HG03521 (cell line): ENCODE measurements around the gene SMPDL3A.
A peak's percentile ranks its signal among the peaks of the same experiment; 100 is the strongest.

ENCODE experiments used
- ATAC-seq: cut with Tn5 transposase; IDR thresholded peaks from one replicate; pipeline ENCODE4 v1.9.1; 2021; ENCODE audit warnings: mild to moderate bottlenecking, moderate library complexity; ENCODE audit not compliant: unreplicated experiment

SMPDL3A gene

DNA sequence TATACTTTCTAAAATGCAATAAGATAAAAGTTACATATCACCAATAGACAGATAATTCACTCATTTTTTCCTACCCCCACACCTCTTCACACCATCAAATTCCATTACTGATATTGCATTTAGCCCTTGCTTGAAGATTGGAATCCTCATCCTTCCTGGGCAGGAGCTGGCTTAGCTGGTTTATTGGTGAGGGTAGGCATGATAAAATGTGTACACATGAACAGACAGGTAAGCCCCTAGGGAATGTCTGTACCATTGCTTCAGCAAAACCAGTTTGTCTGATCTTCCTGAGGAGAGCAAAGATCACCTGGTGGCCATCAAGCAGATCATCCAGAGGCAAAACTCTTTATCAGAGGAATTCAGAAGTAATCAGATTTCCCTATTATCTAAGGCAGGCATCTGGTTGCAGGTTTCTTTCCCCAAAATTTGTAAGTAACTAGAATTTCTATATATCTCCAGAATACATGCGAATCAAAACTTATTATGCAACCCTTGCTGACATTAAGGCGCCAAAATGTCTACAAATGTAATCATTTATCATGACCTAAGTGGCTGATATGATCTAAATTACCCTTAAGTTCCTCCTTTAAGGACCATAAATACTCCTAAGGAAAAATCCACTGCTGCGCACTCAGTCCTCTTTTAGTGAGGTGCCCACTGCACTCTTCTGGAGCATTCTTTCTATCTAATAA lies 16.2 kb upstream of the SMPDL3A start:
- ATAC-seq: no peak

DNA sequence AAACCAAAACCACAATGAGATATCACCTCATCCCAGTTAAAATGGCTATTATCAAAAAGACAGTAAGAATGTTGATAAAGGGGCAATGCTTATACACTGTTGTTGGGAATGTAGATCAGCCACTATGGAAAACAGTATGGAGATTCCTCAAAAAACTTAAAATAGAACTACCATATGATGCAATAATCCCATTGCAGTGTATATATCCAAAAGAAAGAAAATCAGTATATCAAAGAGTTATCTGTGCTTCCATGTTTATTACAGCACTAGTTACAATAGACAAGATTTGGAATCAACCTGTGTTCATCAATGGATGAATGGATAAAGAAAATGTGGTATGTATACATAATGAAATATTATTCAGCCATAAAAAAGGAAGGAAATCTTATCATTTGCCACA lies 13.1 kb upstream of the SMPDL3A start:
- no peak for ATAC-seq

DNA sequence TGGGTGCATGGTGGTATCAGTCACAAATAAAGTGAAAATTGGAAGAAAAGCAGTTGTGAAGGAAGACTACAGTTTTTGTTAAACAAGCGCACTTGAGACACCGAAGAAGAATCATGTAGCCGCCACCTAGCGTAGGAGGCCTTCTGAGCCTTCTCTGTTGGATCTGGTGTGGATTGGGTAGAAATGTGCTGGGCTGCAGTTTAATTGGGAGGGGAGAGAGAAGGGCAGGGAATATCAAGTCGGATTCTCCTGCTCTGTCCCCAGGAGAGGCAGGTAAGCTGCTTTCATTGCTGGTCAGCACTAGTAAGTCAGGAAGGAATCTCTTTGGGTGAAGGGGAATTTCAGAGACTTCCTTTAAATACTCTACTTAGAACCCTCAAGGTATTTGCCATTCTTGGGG lies 10.8 kb upstream of the SMPDL3A start:
- no peak for ATAC-seq

DNA sequence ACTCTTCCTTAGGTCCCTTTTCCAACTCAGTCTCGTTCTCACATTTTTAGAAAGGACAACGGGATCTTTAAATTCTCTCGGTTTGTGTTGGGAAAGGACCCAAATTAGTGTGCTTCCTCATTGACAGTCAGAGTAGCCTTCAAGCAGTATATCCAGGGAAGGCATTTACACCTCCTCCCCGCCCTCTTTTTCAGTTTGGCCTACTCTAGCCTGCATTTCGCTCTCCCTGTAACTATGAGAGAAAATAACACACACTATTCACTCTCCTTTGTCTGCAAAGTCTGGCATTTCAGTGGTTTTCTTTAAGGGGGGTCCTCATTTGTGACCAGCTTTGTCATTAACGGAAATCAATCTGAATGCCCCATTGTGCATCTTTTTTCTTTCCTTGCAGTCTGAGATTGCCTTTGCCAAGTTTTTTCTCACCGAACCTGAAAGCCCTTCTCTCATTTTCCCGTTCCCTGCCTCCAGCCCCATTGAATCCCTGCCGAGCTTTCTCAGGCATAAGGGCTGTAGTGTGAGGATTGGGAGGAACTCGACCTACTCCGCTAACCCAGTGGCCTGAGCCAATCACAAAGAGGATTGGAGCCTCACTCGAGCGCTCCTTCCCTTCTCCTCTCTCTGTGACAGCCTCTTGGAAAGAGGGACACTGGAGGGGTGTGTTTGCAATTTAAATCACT lies 9.9 kb upstream of the SMPDL3A start:
- no peak for ATAC-seq

DNA sequence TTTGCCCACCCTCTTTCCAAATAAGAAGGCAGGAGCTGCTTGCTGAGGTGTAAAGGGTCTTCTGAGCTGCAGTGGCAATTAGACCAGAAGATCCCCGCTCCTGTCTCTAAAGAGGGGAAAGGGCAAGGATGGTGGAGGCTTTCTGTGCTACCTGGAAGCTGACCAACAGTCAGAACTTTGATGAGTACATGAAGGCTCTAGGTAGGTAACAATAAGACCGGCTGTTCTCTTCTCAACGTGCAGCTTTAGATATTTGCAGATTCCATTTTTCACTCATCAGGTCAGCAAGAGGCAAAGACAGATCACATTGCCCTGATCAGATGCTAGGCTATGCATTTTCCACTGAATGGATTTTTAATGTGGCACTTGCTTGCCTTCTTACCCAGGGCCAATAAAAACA lies 9.4 kb upstream of the SMPDL3A start, which contains the start of gene FABP7:
Gene FABP7 (plus strand): TSS at position 50 of the 400 bp plus-strand sequence. CDS start 79 bp downstream, at position 129.
- ATAC-seq: no peak

DNA sequence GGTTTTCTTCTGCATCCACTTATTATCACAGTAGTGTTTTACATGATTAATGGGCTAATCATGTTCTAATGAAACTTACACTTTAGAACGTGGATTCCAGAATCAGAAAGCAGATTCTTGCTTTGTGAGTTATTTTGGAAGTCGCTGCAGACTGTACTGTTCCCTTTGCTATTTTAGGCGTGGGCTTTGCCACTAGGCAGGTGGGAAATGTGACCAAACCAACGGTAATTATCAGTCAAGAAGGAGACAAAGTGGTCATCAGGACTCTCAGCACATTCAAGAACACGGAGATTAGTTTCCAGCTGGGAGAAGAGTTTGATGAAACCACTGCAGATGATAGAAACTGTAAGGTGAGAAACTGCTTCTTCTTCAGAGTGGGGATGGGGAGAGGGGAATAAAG lies 8.9 kb upstream of the SMPDL3A start:
- ATAC-seq: no peak

DNA sequence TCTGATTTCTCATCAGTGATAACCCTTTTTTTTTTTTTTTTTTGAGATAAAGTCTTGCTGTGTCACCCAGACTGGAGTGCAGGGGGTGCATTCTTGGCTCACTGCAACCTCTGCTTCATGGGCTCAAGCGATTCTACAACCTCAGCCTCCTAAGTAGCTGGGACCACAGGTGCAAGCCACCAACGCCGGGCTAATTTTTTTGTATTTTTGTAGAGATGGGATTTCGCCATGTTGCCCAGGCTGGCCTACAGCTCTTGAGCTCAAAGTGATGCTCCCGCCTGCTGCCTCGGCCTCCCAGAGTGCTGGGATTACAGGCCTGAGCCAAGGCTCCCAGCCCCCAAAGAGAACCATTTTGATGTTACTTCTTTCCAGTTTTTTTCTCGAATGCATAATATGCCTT lies 7.3 kb upstream of the SMPDL3A start:
- ATAC-seq: no peak

DNA sequence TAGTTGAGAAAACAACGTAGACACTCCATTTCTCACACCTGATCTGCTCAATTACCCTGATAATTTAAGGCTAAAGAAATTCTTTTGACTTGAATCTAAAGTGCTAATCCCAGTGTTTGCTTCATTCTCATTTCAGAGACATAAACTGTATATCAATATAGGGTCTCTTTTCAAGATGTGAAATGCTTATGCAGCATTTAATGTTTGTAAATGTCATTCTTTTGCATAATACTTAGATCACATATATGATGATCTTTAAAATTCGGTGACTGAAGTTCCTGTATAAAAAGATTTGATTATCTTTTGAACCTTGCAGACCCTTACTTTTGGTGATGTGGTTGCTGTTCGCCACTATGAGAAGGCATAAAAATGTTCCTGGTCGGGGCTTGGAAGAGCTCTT lies 5.7 kb upstream of the SMPDL3A start:
- no peak for ATAC-seq

DNA sequence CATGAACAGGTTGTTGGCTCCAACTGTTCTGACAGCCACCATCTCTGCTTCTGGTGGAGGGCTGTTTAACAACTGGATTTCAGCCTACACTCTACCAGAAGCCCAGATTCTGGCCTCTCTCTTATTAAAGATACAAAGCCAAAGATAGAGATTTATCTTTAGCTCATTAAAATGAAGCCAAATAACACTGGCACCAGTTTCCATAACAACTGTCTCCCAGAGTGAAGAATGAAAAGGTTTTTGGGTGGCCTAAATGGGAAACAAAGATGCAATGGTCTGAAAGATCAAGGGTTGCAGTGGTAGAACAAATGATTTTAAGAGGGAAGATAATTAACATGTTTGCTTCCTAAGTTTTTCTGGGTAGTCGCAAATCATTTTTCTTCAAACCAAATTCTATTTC lies 3.2 kb upstream of the SMPDL3A start:
- no peak for ATAC-seq

DNA sequence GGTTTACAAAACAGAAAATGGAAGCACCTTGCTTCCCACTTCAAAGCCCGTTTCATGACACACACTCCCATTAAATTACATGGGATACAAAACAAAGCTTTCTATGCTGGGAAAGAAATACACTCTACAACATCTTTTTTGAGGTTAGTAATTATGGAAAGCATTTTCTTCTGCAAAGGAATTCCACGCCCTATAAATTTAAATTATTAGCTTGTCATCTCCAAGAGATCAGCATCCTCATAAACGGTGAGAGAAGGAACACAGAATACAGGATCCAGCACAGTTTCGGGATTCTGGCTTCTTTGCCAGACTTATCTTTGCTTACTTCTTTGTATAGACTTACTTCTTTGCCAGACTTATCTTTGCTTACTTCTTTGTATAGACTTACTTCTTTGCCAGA lies 1.3 kb upstream of the SMPDL3A start:
- no peak for ATAC-seq

DNA sequence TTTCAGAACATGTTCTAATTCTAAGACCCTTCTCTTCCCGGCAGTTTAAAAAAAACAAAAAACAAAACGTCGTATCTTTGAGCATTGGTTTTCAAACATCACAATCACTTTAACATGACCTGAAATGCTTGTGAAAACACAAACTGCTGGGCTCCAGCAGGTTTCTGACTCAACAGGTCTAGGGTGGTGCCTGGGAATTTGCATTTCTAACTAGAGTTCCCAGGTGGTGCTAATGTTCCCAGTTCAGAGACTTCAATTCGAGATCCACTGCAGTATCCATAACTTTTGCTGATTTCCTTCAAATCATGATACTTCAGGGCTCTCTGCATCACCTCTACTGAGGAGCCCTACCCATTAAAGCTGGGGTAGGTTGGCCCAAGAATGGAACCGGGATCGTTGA lies 850 bp upstream of the SMPDL3A start:
- ATAC-seq: no peak

DNA sequence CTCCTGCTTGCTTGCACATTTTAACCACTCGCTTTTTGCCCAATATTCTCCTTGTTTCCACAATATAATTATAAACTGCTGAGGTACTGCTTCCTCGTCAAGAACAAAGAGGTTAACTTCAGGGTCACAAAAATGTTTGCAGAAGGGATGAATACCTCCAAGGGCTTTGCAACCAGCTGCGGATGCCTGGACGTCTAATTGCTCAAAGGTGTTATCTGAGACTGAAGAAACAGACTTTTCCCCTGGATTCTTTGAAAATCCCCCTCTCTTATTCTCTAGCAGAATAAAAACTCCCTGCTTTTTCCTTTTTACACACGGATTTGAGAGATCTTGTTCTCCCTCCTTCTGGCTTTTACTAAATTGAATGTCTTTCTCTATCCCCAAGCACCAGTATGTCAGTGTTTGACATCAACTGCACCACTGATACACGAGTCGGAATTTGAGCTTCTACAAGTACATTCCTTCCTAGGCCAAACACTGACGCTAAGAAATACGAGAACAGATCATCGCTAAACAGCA lies 336 bp upstream of the SMPDL3A start:
- no peak for ATAC-seq

DNA sequence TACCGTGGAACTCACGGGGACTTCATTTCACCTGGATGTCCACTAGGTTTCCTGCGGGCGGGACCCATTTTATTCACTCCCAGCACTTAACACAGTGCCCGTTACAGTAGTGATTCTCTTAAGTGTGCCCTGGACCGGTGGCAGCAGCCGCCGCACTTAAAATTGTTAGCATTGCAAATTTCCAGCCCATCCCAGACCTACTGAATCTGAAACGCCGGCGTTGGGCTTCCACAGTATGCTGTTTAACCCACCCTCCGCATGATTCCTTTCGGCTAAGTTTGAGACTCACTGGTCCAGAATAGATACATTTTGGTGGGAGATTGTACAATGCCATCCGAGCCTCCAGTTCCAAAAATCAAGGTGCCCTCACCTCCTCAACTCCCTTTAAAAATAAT lies 967 bp downstream of the SMPDL3A start:
- ATAC-seq: no peak

DNA sequence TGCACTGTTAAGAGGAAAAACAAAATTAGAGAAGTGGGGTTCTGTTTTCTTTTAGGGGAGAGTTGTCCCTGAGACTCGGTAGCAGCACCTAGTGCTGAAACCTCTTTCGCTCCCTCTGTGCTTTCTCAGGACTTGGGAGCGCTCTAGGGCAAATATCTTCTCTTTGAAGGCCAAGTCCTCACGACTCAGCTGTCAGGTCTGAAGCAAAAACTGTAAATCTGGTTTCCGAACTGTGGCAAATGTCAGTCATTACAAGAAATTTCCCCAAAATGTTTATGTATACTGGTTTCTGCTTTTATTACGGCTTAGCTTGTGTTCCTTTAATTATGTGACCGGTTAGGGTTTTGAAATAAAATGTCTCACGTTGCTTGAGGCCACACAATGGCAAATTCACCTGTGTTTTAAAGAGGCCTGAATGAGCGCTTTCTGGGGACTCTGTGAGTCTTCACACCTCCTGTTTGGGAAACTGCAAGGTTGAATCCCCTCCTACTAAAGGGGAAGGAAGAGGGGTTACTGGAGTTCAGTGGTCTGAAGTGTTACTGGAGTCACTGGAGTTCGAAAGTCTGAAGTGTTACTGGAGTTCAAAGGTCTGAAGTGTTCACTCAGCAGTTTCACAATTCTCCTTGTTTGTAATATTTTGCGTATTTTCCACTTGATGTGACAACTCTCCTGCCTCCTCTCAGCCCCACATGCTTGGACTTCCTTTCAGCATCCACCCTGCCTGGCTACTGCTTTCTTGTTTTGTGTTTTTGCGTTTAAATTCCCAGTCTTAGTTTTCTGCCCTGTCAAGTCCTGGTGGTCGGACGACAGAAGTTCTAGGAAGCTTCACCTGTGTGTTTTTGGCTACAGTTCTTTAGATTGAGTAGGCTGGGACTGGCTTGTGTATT lies 1.6 kb downstream of the SMPDL3A start:
- no peak for ATAC-seq

DNA sequence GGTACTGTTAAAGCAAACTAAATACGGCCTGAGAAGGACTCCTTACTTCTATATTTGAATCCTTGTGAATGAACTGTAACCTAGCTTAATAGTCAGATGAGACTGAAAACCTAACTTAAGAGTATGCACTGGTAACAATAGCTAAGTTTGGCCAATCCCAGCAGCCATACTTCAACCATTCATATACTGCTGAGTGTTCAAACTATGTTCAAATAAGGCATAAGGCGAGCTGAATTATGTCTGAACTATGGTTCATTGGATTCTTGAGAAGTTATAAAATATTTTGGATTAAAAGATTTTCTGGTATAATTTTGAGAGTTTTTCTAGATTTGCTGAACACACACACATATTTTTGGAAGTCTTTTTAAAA lies 2.2 kb downstream of the SMPDL3A start:
- ATAC-seq: no peak

DNA sequence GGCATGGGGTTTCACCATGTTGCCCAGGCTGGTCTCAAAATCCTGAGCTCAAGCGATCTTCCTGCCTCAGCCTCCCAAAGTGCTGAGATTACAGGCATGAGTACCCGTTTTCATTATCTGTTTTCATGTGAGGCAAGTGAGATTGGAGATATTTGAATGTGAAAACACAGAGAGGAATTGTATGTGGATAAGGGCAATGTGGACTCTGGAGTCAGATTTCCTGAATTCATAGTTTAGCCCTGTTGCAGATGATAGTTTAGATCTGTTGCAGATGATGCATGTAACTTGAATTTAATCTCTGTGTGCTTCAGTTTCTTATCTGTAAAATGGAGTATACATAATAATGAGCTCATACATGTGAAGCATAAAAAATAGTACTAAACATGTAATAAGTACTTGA lies 3.7 kb downstream of the SMPDL3A start:
- no peak for ATAC-seq

DNA sequence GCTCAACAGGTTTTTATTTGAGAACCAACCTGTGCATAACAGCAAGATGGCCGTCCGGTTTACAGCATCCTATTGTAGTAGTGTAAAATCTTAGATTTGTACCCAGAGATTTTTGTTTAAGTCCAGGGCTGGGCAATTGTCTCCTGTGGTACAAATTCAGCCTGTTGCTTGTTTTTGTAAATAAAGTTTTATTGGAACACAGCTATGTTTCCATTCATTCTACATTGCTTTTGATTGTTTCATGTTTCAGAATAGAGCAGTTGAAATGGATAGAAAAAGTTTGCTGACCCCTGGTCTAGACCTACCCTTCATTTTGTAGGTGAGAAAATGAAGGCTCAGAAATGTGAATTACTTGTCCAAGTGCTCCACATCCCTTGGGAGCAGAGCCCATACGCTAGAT lies 8.5 kb downstream of the SMPDL3A start:
- no peak for ATAC-seq

DNA sequence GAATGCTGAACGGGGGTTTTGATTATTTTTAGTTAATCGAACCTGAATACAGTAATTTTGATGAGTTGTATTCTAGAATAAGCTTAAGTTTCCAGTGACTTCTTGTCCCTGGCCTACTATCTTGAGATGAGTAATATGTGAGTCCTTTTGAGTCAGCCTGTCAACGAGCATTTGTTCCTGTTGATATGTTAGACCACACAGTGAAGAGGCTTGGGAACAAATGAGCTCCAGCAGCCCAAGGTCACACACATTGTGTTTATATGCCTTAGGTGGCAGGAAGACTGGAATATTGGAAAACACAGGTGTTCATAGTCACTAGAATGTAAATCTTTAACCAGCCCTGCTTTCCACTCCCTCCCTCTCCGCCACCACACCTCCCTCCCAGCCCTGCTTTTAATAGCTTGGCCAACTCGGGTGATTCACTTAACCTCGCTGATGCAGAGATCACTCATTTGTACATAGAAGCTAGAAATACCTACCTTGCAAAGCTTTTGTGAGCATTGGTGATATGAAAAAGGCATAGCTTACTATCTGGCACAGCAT lies 9.1 kb downstream of the SMPDL3A start:
- peak; percentile 73 for ATAC-seq

DNA sequence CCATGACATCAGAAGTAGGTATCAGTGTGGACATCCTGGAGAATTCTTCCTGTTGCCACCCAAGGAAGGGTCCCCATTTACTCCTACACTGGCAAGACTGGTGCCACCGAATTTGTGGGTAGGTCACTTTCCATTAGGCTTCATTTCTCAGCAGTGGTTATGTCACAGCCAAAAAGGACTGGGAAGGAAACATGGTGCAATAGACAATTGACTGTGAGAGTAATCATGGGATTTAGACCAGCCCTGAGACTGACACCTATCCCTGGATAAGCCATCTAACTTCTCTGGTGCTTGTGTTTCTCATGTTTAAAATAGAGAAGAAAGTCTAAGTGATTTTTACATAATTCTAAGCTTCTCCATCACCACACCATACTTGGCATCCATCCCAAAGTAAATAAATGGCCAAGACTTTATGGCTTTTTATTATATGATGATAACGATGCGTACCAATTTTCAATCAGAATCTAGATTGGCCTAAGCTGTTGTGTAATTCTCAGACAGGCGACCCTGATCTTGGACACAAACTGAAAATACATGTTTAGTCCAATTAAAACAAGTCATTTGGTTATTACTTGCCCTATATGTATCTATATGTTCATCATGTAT lies 10.2 kb downstream of the SMPDL3A start:
- ATAC-seq: no peak

DNA sequence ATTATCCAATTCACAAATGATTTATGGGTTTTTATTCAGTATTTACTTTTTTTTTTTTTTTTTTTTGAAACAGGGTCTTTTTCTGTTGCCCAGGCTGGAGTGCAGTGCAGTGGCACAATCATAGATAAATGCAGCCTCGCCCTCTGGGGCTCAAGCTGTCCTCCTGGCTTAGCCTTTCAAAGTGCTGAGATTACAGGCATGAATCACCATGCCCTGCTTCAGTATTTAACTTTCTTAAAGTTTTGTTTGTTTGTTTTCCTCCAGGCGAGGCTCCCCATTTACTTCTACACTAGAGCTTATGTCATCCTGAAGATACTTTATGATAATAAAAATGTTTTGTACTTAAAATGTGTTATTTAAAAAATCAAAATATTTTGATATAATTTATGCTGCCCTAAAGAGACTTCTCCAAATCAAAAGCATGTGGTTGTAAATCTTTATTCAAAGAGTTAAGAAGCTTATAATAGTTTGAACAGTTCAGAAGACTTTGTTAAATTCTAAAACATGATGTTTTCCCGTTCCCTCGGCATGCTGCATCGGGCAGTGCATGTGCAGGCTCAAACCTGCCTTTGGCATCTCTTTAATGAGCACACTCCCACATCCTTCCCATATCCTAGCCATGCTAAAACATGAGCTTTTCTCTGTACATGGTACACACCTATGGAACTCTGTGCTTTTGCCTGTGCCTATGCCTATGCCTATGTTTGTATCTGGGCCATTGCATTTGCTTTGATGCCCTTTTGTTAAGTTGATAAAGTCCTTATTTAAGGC lies 11.0 kb downstream of the SMPDL3A start:
- no peak for ATAC-seq
